RPMI7951 (cell line): ENCODE data around the gene RGMA. TPM values are rescaled to one million over a fixed set of nuclear protein-coding genes. Genes with fewer than 3 reads are reported as not detected.

Experiments
- DNase-seq: peaks from one replicate; pipeline ENCODE4 v3.0.0-alpha.2; 2012; ENCODE audit warnings: low read depth
- total RNA-seq: library from RNA; depleted of rRNA; stranded (reverse); fragments of >200 nt; shearing (Covaris generic); gene quantifications from 2 replicates; pipeline ENCODE4 v1.2.3, GENCODE V29; 2014; rRNA removed

Gene RGMA, protein sequence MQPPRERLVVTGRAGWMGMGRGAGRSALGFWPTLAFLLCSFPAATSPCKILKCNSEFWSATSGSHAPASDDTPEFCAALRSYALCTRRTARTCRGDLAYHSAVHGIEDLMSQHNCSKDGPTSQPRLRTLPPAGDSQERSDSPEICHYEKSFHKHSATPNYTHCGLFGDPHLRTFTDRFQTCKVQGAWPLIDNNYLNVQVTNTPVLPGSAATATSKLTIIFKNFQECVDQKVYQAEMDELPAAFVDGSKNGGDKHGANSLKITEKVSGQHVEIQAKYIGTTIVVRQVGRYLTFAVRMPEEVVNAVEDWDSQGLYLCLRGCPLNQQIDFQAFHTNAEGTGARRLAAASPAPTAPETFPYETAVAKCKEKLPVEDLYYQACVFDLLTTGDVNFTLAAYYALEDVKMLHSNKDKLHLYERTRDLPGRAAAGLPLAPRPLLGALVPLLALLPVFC
- total RNA-seq, result not detected in 2 replicates

- DNase-seq, result no peak
Observed at GRCh38 chr15:93088981-93089726, at the start of gene RGMA. TSS of gene RGMA (minus strand) at chr15:93089211. CDS start at chr15:93088932, 279 bp downstream.

DNA sequence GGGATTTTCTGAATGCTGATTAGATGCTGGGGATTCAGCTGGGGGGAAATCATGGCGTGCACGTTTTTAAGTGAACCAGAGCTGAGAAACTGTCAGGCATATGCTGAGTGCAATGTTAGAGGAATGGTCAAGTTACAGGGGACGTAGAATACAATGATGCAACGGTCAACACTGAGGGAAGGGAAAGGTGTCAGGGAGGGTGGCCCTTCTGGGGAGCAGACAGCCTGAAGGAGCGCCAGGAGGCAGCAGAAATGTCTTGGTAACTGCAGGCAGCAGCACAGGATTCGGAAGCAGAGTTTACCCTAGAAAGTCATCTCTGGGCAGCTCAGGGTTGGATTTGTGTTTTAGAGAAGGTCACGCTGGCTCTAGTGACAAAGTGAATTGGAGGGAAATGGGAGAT lies 47.6 kb upstream of the RGMA start:
- DNase-seq, result no peak

DNA sequence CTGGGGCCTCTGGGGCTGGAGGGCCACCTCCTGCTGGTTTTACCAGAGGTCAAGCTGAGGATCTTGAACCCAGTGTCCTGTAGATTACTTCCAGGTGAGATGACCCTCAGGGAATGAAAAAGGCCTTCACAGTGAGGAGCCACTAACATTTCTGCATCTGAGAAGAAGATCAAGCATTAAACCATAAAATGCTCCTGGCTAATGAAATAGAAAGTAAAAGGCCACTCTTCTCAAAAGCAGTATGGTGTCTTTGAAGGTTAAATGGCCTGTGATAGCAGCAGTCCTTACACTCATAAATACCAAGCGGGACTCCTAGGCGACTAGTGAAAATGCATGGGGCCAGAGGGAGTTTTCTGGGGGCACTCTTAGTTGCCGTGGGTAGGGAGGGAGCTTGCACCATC lies 47.0 kb upstream of the RGMA start:
- no peak for DNase-seq

GRCh38 chr15:93135459-93135858 lies 46.4 kb upstream of the RGMA start:
- no peak for DNase-seq

DNA sequence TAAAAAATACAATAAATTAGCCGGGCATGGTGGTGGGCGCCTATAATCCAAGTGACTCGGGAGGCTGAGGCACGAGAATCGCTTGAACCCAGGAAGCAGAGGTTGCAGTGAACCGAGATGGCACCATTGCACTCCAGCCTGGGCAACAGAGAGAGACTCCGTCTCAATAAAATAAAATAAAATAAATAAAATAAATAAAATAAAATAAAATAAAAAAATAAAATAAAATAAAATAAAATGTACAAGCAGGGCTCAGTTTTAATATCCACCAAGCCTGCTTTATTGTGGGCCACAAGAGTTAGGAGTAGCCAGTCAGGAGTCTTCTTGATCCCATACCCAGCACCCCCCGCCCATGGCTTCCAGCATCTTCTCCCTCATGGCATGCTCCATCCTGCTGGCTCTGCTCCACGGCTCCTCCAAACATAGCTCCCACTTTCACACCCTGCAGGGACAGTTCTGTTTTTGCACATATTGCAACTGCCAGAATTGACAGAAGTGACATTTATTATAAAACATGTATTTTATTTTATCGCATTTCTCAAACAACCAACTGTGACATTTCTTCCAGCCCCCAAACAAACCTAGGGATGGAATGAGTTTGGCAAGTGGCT lies 42.6 kb upstream of the RGMA start:
- DNase-seq, result no peak

DNA sequence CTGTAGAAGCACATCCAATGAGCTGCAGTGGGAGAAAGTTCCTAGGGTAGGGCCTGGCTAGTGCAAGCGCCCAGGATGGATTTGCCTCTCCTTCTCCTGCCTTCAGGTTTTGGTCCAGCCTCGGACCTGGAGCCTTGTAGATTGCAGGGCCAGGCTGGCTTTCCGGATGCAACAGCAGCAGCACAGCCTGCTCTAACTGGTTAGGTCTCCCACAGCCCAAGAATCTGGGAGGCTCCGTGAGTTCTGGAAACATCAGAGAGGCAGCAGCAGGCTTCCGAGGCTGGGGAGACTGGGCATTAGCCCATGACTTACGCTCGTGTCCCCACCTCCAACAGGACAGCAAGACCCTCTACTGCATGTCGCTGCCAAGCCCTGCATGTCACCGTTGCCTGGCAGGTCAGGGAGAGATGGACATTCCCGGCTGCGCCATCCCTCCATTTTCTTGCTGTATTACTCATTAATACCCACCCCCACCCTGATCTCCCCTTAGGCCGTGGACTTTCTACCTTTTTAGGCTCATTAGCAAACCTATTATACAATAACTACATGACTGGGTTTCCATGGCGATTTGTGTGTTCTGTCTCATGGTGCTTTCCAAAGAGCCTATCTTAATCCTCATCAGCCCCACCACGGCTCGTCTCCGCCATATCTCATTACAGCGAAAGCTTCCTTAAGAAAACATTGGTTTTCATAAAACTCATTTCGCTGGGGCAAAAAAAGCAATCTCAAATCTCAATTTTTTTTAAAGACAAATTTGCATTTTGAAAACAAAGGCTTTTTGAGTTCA lies 40.9 kb upstream of the RGMA start:
- DNase-seq, result no peak

DNA sequence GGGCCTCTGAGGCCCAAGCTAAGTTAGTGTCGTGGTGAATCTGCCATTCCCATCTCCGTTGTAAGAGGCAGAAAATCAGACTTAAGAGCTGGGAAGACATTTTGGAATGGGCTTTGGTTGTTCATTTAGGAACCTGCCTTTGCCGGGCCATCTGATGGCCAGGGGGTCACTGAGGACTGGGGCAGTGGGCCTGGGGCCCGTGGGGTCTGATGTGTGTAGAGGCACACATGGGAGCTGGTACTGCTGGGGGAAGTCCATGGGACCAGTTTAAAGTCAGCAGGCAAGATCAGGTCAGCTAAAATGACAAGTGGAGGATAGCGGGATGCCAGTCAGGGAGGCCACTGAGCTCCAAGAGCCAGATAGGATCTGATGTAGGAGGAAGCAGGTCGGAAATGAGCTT lies 38.3 kb upstream of the RGMA start:
- DNase-seq, result no peak

DNA sequence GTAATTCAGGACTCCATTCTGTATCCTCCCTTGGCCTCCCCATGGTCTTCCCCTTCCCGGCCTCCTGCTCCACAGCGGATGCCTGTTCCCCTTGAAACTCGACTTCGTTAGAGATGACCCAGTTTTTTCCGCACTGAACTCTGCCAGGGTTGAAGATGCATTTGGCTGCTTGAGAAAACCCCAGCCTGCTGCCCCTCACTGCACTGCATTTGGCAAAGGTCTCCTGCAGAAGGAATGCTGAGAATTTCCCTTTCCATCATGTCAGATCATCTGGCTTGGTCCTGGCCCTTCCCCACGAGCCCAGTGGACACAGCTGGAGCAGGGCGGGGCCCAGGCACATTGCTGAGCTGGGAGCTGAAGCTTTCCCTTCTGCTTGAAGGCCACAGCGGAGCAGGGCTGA lies 37.6 kb upstream of the RGMA start:
- DNase-seq, result no peak

- DNase-seq, result no peak
Observed at GRCh38 chr15:93126148-93126547, 37.1 kb upstream of the RGMA start.

- DNase-seq, result no peak
Observed at GRCh38 chr15:93124126-93124525, 35.1 kb upstream of the RGMA start.

GRCh38 chr15:93121973-93122910 lies 33.2 kb upstream of the RGMA start:
- DNase-seq, result no peak

DNA sequence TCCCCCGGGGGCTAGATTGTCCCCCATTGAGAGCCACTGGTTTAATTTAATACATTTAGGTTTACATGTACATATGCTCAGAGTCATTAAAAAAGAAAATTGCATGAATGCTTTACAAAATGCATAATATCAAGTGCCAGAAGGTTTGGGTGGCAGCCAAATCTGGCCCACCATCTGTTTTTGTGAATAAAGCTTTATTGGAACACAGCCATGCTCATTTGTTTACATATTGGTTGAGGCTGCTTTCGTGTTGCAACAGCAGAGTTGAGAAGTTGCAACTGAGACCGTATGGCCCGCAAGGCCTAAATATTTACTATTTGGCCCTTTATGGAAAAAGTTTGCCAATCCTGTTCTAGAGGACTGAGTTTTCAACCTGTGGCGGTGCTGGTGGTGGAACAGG lies 32.1 kb upstream of the RGMA start:
- no peak for DNase-seq

DNA sequence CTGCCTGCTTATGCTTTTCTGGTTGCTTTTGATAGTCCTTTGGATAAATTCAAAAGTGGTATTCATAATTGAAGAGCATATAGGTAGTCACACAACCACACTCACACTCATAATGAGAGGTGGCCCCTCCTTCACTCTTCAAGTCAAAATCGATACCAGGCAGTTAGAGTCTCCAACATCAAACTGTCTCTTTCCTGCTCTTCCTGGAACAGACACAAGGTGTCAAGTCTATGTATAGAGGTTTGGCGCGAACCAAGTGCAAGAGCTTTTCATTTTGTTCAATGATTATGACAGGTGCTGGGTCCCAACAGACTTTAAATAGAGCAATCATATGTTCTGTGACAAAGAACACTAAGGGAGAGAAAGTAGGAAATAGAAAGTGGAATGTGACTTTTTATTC lies 29.9 kb upstream of the RGMA start:
- no peak for DNase-seq

GRCh38 chr15:93111451-93111850 lies 22.4 kb upstream of the RGMA start:
- no peak for DNase-seq

DNA sequence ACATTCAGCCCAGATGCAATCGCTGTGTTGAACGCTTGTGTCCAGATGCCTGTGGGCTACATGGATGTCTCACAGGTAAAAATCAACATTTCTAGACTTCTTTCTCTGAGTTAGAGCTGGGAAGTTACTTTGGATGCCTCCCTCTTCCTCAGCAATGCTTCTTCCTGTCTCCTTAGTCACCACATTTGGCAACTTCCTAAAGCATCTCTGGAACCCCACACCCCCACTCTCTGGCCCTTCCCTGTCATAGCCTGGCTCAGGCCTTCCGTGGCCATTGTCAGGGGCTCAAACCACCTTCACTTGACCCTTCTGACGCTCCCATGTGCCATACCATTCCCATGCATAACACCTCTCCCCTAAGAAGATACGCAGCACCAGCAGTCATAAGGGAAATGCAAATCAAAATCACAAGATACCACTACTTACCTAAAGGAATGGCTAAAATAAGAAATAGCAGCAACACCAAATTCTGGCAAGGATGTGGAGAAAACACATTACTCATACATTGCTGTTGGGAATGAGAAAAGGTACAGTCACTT lies 21.6 kb upstream of the RGMA start:
- DNase-seq, result no peak

GRCh38 chr15:93109336-93110102 lies 20.5 kb upstream of the RGMA start:
- DNase-seq, result no peak

DNA sequence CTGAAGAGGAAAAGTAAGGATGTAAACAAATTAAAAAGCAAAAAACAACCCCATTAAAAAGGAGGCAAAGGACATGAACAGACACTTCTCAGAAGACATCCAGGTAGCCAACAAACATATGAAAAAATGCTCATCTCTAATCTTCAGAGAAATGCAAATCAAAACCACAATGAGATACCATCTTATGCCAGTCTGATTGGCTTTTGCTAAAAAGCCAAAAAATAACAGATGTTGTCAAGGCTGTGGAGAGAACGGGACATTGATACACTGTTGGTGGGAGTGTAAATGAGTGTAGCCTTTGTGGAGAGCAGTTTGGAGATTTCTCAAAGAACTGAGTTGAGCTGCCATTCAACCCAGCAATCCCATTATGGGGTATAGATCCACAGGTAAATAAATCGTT lies 18.6 kb upstream of the RGMA start:
- no peak for DNase-seq

- no peak for DNase-seq
Observed at GRCh38 chr15:93105485-93105884, 16.5 kb upstream of the RGMA start.

GRCh38 chr15:93103823-93104222 lies 14.8 kb upstream of the RGMA start:
- DNase-seq, result no peak

DNA sequence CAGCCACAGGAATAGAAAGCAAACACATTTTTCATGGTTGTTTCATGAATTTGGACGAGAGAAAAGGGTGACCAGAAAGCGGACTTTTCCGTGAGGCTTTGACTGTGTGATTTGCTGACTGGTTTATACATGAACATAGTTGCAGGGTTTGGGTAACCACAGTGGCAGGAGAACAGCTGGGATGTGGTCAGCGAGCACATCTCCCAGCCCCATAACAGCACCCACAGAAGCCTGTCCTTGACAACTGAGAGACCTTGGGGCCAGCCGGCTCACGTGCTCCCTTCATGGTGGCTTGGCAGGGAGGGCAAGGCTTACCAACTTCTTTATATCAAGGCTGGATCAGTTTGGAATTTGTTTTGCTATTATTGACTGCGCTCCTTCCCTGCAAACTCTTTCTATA lies 13.2 kb upstream of the RGMA start:
- DNase-seq, result peak; percentile 7
